SU-DHL-6 (cell line): Measurements from ENCODE around the gene PRKCA.

ENCODE experiments used
- CTCF ChIP-seq: fragments of 200-600 bp; sonication (generic); IDR thresholded peaks from one replicate; pipeline ENCODE4 v1.5.1; 2017; ENCODE audit warnings: antibody characterized with exemption, mild to moderate bottlenecking, low read length, moderate library complexity; ENCODE audit not compliant: insufficient read depth, poor library complexity, severe bottlenecking
- EZH2phosphoT487 ChIP-seq: fragments of 200-600 bp; sonication (generic), shearing (Covaris generic); conservative IDR thresholded peaks from 2 replicates; pipeline ENCODE4 v1.6.1; 2018; ENCODE audit warnings: mild to moderate bottlenecking, antibody characterized with exemption, low read length, moderate library complexity, mixed read lengths

- TF ChIP-seq CTCF, result no peak
- TF ChIP-seq EZH2phosphoT487, result no peak
Observed at GRCh38 chr17:66480243-66480642, 177.8 kb downstream of the PRKCA start.
